Measurements from ENCODE around the gene CBL. TPM values are rescaled to one million over a fixed set of nuclear protein-coding genes. Genes with fewer than 3 reads are reported as not detected.
"Not testable (repeated sequence)": the region's sequence is repeated elsewhere in the genome, so short reads cannot be mapped to it uniquely, and the experiment has no call there.

CBL gene
- 5.8 and 7.6 TPM in 2 replicates for total RNA-seq (2014; rRNA removed; shearing (Covaris generic))
- polyA plus RNA-seq (2015; cell fraction: cytosol; rRNA removed), result 10.5 and 13.3 TPM in 2 replicates
- 5.0 and 6.4 TPM in 2 replicates for polyA plus RNA-seq (2015; cell fraction: nucleus; rRNA removed)

DNA sequence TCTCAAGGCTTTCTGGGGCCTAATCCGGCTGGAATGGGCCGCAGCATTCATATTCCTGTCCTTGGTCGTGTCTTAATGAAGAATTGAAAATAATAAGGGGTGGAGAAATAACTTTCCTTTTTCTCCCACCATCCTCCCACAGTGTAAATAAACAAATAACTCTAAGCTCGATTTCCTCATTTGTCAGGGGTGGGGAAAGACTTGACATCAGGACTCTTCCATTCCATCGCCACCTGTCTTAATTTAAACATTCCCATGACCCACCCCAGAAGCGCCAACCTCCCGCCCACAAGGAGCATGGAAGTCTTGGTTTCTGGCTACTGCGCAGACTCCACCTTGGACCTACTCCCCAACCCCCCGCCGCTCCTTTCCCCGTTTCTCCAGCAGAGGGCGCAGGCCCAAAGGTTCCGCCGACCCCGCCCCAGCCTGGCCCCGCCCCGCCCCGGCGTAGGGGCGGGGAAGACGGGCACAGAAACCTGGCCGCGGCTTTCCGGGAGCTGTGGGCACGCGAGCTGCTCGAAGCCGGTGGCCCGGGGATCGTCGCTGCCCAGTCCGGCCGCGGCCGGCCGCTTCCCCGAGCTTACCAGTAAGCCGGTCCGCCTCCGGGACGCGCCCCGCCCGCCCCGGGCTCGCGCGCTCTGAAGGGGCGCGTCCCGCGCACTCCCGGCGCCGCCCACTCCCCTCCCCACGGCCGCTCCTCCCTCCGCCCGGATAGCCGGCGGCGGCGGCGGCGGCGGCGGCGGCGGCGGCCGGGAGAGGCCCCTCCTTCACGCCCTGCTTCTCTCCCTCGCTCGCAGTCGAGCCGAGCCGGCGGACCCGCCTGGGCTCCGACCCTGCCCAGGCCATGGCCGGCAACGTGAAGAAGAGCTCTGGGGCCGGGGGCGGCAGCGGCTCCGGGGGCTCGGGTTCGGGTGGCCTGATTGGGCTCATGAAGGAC lies at the start of gene CBL:
CBL (plus strand) TSS at position 766 of the 937 bp plus-strand sequence; CDS start at position 845, 79 bp downstream.
- in situ Hi-C loops (cut with HindIII; ENCODE audit: low pct_unique_long_range_greater_than_20kb, low sequenced_read_pairs), result no loop called here
- DNase-seq (ENCODE audit: low read depth, low spot score), result peak; percentile 87

DNA sequence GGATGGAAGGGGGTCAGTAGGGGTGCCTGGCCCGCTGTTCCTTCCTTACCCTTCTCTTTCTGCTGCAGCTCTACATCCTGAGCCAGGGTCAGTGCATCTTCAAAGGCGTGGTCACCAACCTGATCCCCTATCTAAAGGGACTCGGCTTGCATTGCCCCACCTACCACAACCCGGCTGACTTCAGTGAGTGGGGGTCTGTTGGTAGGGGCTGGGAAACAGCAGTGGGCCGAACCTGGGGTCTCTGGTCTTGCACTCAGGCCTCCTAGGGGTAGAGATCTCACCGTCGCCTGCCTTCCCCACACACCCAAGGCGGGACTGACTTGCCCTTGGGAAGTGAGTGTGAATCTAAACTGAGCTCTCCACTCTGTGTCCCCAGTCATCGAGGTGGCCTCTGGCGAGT lies 49.6 kb upstream of the CBL start:
- DNase-seq (ENCODE audit: low read depth, low spot score), result no peak

DNA sequence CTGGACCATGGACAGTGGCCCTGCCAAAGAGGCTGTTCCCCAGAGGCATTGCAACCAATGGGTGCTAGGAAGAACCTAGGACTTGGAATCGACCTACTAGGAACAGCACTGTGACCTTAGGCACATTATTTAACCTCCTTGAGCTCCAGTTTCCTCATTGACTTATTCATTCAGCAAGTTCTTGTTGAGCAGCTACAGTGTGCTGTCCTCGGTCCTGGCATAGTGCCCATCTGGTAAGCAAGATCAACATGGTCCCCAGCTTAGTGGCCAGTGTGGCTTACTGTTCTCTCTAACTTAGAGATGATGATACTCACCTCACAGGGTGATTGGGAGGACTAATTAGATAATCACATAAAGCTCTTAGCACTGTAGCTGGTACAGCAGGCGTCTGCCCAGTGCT lies 49.1 kb upstream of the CBL start:
- no peak for DNase-seq (ENCODE audit: low read depth, low spot score)
- in situ Hi-C loops (cut with HindIII; ENCODE audit: low pct_unique_long_range_greater_than_20kb, low sequenced_read_pairs), result no loop called here

More for the DNA sequence above, 49.6 kb upstream of the CBL start:
- in situ Hi-C loops (cut with HindIII; ENCODE audit: low pct_unique_long_range_greater_than_20kb, low sequenced_read_pairs), result no loop called here

DNA sequence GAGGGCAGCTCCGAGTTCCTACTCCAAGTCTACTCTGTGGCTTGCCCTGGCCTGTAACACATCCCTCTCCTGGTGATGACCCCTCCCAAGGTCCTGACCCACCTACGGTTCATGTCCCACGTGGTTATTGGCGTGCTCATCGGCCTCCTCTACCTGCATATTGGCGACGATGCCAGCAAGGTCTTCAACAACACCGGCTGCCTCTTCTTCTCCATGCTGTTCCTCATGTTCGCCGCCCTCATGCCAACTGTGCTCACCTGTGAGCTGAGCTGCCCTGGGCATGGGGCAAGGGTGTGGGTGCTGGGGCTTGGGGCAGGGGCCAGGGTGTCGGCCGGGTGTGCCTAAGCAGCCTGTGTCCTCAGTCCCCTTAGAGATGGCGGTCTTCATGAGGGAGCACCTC lies 47.7 kb upstream of the CBL start:
- DNase-seq (ENCODE audit: low read depth, low spot score), result no peak
- in situ Hi-C loops (cut with HindIII; ENCODE audit: low pct_unique_long_range_greater_than_20kb, low sequenced_read_pairs), result no loop called here

DNA sequence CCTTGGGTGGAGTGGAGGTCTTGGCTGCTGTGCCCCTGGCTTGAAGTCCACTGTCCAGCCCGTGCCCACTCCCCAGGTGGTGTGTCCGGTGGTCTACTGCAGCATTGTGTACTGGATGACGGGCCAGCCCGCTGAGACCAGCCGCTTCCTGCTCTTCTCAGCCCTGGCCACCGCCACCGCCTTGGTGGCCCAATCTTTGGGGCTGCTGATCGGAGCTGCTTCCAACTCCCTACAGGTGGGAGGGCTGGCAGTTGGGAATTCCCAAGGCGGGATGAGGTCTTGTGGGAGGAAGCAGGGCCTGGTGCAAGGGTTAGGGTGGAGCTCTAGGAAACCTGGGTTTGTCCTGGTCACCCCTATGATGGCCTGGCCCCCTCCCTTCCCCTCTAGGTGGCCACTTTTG lies 46.0 kb upstream of the CBL start:
- DNase-seq (ENCODE audit: low read depth, low spot score), result no peak
- in situ Hi-C loops (cut with HindIII; ENCODE audit: low pct_unique_long_range_greater_than_20kb, low sequenced_read_pairs), result no loop called here

DNA sequence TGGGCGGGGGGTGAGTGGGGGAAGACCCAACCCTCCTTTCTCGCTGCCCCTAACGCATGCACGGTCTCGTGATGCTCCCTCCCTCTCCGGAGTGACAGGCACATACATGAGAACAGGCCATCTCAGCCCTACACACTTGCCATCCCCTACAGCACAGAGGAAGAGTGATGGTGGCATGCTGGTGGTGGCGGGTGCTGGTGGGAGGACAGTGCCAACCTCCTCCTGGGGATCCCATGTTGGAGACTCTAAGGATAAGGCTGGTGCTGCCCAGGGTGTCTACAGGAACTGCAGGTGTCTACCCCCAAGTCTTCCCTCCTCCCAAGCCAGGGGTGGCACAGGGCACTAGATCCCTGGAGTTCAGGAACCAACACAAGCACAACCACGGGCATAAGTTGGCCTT lies 44.3 kb upstream of the CBL start:
- DNase-seq (ENCODE audit: low read depth, low spot score), result no peak
- in situ Hi-C loops (cut with HindIII; ENCODE audit: low pct_unique_long_range_greater_than_20kb, low sequenced_read_pairs), result no loop called here

DNA sequence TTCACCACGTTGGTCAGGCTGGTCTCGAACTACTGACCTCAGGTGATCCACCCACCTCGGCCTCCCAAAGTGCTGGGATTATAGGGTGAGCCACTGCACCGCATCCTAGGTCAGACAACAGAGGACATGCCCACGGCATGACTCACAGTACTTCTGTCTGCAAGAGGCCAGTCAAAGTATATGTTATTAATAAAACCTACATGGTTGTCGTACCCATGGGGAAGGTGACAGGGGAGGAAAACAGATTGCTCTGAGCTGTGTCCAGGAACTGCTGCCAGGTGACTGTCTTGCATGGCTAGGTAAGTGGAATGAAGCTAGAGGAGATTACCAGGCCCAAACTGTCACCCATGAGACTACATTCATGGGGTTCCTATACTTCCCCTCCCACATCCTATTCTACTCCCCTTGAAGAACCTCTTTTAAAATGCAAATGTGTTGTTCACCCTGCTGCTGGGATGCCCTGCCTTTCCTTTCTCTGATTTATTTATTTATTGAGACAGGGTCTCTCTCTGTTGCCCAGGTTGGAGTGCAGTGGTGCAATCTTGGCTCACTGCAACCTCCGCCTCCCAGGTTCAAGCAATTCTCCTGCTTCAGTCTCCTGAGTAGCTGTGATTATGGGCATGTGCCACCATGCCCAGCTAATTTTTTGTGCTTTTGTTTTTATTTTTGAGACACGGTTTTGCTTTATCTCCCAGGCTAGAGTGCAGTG lies 39.6 kb upstream of the CBL start:
- in situ Hi-C loops (cut with HindIII; ENCODE audit: low pct_unique_long_range_greater_than_20kb, low sequenced_read_pairs), result no loop called here
- DNase-seq (ENCODE audit: low read depth, low spot score), result no peak

DNA sequence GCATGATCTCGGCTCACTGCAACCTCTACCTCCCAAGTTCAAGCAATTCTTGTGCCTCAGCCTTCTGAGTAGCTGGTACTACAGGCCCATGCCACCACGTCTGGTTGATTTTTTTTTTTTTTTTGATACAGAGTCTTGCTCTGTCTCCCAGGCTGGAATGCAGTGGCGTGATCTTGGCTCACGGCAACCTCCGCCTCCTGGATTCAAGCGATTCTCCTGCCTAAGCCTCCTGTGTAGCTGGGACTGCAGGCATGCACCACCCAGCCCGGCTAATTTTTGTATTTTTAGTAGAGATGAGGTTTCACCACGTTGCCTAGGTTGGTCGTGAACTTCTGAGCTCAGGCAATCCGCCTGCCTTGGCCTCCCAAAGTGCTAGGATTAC lies 39.1 kb upstream of the CBL start:
- DNase-seq (ENCODE audit: low read depth, low spot score); in situ Hi-C loops (cut with HindIII; ENCODE audit: low pct_unique_long_range_greater_than_20kb, low sequenced_read_pairs): not testable (repeated sequence)

DNA sequence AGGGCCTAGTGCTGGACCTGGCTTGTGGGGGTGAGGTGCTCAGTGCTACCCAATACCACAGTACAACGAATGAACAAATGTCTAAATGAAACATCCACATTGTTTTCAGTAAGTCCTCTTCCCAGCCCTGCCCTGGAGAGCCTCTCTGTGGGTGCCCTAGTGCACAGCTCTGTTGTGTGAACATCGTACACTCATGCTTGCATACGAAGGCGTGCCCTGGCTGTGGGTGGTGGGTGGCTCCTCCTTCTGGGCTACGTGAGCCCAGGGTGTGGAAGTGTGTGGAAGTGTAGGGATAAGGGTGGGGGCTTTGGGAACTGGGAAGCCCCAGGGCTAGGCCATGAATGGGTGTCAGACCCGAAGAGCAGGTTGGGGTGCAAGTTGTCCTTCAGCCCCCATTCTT lies 38.2 kb upstream of the CBL start:
- no peak for DNase-seq (ENCODE audit: low read depth, low spot score)
- in situ Hi-C loops (cut with HindIII; ENCODE audit: low pct_unique_long_range_greater_than_20kb, low sequenced_read_pairs), result no loop called here

DNA sequence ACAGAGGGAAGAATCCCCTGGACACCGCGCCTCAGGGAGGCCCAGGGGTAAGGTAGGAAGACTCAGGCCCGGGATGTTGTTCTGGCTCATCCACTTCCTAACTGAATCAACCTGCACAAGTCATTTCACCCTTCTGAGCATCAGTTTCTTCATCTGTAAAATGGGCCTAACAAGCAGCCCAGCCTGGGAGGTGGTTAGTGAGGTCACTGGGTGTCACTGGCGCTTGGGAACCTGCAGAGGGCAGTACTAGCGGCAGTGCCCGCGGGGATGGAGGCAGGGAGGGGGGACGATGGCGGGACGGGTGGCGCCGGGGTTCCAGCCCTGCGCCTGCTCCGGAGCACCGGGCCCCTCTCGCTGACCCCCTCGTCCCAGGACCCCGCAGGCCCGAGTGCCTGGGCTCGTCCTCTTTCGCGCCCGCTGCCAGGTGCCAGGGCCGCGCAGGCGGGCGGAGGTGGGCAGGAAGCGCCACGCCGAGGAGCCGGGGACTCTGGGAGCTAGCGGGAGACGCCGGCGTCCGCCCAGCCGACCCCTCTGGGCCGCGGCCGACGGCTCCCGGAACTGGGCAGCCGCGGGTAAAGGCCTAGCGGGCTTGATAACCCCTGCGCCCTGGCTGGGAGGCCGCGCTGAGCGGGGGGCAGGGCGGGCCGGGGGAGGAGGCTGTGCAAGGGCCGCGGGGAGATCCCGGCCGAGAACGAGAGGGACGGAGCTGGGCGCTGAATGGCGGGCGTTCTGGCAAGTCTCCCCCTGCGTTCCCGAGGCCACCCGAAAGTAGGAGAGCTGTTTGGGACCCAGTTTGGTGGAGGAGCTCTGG lies 37.5 kb upstream of the CBL start, which contains the start of gene NLRX1:
NLRX1 (plus strand) TSS at position 255 of the 811 bp plus-strand sequence. CDS start 2,679 bp downstream, outside the sequence.
- in situ Hi-C loops (cut with HindIII; ENCODE audit: low pct_unique_long_range_greater_than_20kb, low sequenced_read_pairs), result no loop called here
- peak; percentile 83 for DNase-seq (ENCODE audit: low read depth, low spot score)

DNA sequence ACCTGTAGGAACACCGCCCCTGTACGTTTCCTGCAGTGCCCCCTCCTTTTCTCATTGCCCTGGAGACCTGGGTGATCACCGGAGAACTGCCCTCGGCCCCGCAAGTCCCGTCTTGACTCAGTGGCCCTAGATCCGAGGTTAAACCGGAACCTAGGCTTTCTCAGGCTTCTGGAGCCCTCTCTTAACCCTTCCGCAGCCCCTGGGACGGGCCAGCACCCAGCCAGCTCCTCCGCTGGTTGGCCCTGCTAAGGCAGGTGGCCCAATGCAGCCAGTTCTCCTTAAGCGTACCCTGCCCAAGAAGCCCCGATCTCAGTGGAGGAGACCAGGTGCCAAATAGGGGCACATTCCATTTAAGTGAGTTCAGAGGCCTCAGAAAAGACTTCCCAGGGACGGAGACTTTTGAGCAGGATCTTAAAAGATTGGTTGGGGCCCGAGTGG lies 36.8 kb upstream of the CBL start:
- peak; percentile 19 for DNase-seq (ENCODE audit: low read depth, low spot score)

DNA sequence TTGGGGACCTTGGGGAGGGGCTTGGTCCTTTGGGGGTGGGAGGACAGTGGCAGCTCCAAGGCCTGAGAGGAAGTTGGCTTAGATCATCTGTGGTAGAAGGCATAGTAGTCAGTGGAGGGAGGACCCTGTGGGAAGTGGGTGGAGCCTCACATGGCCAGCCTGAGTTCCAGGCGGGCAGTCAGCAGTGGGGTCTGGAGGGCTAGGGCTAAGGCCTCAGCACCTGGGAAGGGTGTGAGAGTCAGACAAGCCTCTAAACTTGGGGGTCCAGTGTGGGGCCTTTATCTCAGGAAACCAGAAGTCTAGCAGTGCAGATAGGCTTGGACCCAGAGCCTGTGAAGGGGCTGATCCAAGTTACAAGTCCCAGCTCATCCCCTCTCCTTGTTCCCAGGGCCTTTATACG lies 33.6 kb upstream of the CBL start:
- no peak for DNase-seq (ENCODE audit: low read depth, low spot score)
- in situ Hi-C loops (cut with HindIII; ENCODE audit: low pct_unique_long_range_greater_than_20kb, low sequenced_read_pairs), result no loop called here

More for the DNA sequence above, 36.8 kb upstream of the CBL start:
- in situ Hi-C loops (cut with HindIII; ENCODE audit: low pct_unique_long_range_greater_than_20kb, low sequenced_read_pairs), result no loop called here

DNA sequence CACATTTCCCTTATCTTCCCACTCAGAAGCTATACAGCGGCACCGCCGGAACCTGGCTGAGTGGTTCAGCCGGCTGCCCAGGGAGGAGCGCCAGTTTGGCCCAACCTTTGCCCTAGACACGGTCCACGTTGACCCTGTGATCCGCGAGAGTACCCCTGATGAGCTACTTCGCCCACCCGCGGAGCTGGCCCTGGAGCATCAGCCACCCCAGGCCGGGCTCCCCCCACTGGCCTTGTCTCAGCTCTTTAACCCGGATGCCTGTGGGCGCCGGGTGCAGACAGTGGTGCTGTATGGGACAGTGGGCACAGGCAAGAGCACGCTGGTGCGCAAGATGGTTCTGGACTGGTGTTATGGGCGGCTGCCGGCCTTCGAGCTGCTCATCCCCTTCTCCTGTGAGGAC lies 32.7 kb upstream of the CBL start:
- DNase-seq (ENCODE audit: low read depth, low spot score), result no peak
- in situ Hi-C loops (cut with HindIII; ENCODE audit: low pct_unique_long_range_greater_than_20kb, low sequenced_read_pairs), result no loop called here

DNA sequence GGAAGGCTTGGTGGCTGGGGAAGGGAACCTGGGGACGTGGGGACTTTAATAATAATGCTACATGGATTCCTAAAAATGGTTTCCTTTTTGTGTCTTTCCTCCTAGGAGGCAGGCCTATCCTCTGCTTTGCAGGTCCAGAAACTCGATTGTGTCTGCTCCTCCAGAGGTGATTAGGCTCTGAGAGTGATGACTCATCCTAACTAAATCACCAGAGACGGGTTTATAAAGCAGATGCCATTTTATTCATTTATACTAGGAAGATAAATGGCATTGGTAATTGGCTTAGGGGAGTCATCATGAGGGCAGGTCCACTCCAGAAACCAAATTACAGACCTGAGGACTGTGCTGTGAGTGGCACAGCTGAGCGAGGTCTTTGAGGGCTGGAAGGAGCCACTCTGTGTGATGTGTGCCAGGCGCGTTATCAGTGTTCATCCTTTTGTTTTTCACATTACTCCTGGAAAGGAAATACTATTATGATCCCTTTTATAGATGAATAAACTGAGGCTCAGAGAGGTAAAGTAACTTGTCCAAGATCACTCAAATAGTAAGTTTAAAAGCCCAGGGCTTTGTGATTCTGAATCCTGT lies 30.6 kb upstream of the CBL start:
- DNase-seq (ENCODE audit: low read depth, low spot score), result no peak
- in situ Hi-C loops (cut with HindIII; ENCODE audit: low pct_unique_long_range_greater_than_20kb, low sequenced_read_pairs), result no loop called here

DNA sequence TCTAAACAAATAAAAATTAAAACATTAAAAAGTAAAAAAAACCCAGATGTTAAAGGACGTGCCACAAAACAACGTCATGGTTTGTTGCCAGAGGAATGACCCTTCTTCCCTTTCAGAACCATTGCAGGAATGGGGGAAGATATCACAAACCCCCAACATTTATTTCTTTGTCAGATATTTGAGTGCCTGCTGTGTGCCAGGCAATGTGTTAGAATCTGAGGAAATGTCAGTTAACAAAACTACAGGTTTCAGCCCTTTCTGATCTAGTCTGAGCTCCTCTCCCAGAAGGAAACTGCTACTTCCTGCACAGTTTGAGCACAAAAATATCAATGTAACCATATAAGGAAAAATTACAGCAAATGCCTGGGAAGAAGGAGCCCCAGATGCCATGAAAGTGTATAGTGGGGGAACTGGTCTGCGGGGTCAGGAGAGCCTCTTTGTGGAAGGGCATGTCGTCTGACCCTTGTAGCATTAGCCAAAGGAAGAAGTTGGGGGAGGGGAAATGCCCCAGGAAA lies 27.9 kb upstream of the CBL start:
- in situ Hi-C loops (cut with HindIII; ENCODE audit: low pct_unique_long_range_greater_than_20kb, low sequenced_read_pairs), result no loop called here

DNA sequence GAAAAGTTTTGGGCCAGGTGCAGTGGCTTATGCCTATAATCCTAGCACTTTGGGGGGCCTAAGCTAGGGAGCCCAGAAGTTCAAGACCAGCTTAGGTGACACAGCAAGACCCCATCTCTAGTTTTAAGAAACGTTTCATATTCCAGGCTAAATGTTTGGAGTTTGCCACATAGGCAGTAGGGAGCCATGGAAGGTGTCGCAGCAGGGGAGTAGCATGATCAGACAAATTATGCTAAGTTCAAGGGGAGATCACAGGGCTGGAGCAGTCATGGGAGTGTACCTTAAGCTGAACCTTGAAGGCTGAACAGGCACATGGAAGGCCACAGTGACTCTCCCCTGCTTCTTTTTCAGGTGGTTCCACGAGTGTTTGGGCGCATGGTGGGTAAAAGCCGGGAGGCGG lies 26.8 kb upstream of the CBL start:
- no peak for DNase-seq (ENCODE audit: low read depth, low spot score)
- in situ Hi-C loops (cut with HindIII; ENCODE audit: low pct_unique_long_range_greater_than_20kb, low sequenced_read_pairs), result no loop called here

More for the DNA sequence above, 27.9 kb upstream of the CBL start:
- no peak for DNase-seq (ENCODE audit: low read depth, low spot score)

DNA sequence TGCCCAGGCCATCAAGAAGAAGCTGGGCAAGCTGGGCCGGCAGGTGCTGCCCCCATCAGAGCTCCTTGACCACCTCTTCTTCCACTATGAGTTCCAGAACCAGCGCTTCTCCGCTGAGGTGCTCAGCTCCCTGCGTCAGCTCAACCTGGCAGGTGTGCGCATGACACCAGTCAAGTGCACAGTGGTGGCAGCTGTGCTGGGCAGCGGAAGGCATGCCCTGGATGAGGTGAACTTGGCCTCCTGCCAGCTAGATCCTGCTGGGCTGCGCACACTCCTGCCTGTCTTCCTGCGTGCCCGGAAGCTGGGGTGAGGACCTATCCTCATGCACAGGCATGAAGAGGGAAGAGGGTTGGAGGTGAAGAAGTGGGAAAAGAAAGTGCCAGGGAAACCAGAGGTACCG lies 26.2 kb upstream of the CBL start:
- in situ Hi-C loops (cut with HindIII; ENCODE audit: low pct_unique_long_range_greater_than_20kb, low sequenced_read_pairs), result no loop called here
- DNase-seq (ENCODE audit: low read depth, low spot score), result no peak

All from SK-MEL-5 (cell line).